RWPE2 (cell line): ENCODE measurements around the gene IFNA2.

ENCODE experiments used
- ATAC-seq: fragments of 200-7000 bp; cut with Tn5 transposase; 3 replicates; pipeline ENCODE4 v1.9.1; 2021; ENCODE audit warnings: low read depth
- DNase-seq: peaks from one replicate; pipeline ENCODE4 v3.0.0-alpha.2; 2020; ENCODE audit warnings: low spot score
- H3K27ac ChIP-seq: fragments of 450-650 bp; 2 replicates; pipeline ENCODE4 v1.5.1; 2017; ENCODE audit warnings: mild to moderate bottlenecking; ENCODE audit not compliant: poor library complexity, severe bottlenecking
- H3K27me3 ChIP-seq: fragments of 250-450 bp; sonication (Bioruptor Pico); 2 replicates; pipeline ENCODE4 v1.5.1; 2021; ENCODE audit warnings: mild to moderate bottlenecking, moderate library complexity; ENCODE audit not compliant: insufficient read depth, poor library complexity, severe bottlenecking
- H3K36me3 ChIP-seq: fragments of 250-450 bp; sonication (Bioruptor Pico); 2 replicates; pipeline ENCODE4 v1.5.1; 2020; ENCODE audit warnings: low read depth, mild to moderate bottlenecking, moderate library complexity
- H3K4me1 ChIP-seq: fragments of 250-450 bp; sonication (Bioruptor Pico); 2 replicates; pipeline ENCODE4 v1.5.1; 2021; ENCODE audit warnings: mild to moderate bottlenecking, moderate library complexity; ENCODE audit not compliant: insufficient read depth, poor library complexity, severe bottlenecking
- H3K4me3 ChIP-seq: fragments of 250-450 bp; sonication (Bioruptor Pico); 2 replicates; pipeline ENCODE4 v1.5.1; 2021; ENCODE audit warnings: mild to moderate bottlenecking, moderate library complexity; ENCODE audit not compliant: severe bottlenecking
- H3K9me3 ChIP-seq: fragments of 250-450 bp; sonication (Bioruptor Pico); 2 replicates; pipeline ENCODE4 v1.5.1; 2021; ENCODE audit warnings: mild to moderate bottlenecking, moderate library complexity; ENCODE audit not compliant: severe bottlenecking
- CTCF ChIP-seq: fragments of 450-650 bp; IDR thresholded peaks from one replicate; pipeline ENCODE4 v1.5.1; 2017; ENCODE audit warnings: mild to moderate bottlenecking, moderate library complexity; ENCODE audit not compliant: poor library complexity, severe bottlenecking

IFNA2 gene

DNA sequence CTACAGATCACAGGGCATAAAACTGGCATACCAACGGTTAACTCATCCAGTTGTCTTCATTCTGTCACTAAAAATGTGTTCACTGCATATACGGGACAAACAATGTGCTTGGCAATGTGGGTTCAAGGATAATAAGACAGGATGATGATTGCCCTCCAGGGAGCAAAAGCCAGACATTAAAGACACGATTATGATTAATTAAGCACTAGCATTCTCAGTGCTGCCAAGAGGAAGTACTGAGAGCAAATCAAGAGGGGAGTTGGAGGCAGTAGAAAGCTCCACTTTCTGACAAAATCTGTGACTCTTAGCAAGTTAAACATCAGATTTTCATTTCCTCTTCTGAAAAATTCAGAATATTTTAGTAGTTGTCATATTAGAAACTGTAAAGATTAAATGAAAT is 14.8 kb upstream of the IFNA2 start:
- Histone ChIP-seq H3K36me3 (no peaks in the 10 kb centered on the region), H3K27me3 (peaks cover 64% of the 10 kb centered on the region)

DNA sequence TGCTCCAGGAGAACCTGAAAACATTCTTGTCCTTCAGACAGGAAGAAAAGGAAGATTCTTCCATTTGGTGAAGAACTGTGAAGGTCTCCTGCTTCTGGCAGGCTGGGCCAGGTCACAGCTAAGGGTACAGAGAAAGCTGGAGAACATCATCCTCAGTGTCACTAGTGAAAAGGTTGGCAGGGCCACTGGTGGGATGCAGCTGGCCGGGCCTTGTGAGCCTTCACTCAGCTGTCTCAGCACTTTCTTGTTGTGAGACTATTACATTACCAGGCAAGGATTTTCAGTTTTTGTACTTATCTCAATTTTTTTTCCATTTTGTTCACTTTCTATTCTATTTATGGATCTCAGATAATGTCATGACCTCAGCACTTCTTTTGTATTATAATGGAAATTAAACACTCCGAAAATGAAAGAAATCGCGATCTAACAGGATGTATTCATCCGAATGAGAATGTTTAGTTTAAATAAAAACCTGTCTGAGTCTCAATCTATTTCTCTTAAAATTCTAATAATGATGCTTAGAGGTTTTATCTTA is 13.8 kb upstream of the IFNA2 start:
- Histone ChIP-seq H3K4me3 (no peak overlapping the region), H3K36me3 (no peaks in the 10 kb centered on the region), H3K27me3 (peaks cover 62% of the 10 kb centered on the region), H3K27ac (no peak overlapping the region), H3K9me3 (no peaks in the 10 kb centered on the region), H3K4me1 (no peaks in the 10 kb centered on the region)
- DNase-seq (no peak), ATAC-seq (no peak)
- TF ChIP-seq CTCF: no peak

More for the DNA sequence above, 14.8 kb upstream of the IFNA2 start:
- Histone ChIP-seq H3K27ac (no peak overlapping the region), H3K4me3 (no peak overlapping the region), H3K9me3 (no peaks in the 10 kb centered on the region), H3K4me1 (no peaks in the 10 kb centered on the region)
- ATAC-seq (no peak), DNase-seq (no peak)
- TF ChIP-seq CTCF: no peak

DNA sequence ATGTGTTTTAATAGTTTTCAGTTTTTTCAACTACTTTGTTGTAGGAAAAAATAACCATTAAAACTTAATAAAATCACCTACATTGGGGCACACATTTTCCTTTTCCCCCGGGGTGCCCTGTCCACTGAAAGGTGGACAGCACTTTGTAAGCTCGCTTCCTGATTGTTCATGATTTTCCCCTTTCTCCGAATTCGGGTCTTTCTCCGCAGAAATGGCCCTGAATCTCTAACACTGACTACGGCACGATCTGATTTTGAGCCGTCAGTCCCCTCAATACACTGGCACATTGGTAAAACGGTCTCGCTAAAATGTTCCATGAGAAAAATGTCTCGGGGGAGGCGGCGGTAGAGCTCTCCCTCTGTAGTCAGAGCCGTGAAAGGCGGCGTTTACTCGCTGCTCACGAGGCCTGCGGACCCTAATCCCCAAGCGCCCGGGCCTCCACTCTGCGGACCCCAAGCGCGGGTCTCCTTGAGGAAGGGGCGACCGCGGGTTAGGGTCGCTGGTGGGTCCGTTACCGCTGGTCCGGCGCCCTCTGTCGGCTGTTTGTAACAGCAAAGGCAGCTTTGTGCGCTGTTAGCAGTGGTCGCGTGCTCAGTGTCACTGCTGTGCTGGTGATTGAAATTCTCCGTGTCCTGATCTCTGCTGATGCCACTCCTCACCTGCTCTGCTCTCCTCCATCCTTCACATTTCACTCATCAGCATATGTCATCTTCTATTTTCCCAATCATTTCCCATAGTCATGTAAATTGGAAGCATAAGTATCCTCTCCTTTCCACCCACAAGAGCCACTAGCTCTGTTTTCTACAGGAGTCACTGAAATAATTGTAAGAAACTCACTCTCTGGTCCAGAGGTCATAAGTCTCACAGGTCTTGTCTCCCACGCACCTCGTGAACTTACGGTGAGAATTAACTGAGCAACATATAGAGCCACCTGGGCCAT is 10.8 kb upstream of the IFNA2 start:
- peaks cover 64% of the 10 kb centered on the region for H3K27me3 ChIP-seq
- peak overlapping the region; percentile 16 for H3K4me3 ChIP-seq
- no peak for DNase-seq
- no peaks in the 10 kb centered on the region for H3K9me3 ChIP-seq
- peak; percentile 59 for ATAC-seq
- no peaks in the 10 kb centered on the region for H3K36me3 ChIP-seq
- TF ChIP-seq CTCF: peak; percentile 74
- no peak overlapping the region for H3K27ac ChIP-seq
- H3K4me1 ChIP-seq: no peaks in the 10 kb centered on the region

GRCh38 chr9:21392270-21392669 is 7.1 kb upstream of the IFNA2 start:
- ATAC-seq (peak; percentile 78), DNase-seq (no peak)
- no peaks in the 10 kb centered on the region for H3K9me3 ChIP-seq
- H3K27me3 ChIP-seq: peaks cover 76% of the 10 kb centered on the region
- no peaks in the 10 kb centered on the region for H3K4me1 ChIP-seq
- no peak for TF ChIP-seq CTCF
- H3K27ac ChIP-seq: no peak overlapping the region
- no peak overlapping the region for H3K4me3 ChIP-seq
- H3K36me3 ChIP-seq: no peaks in the 10 kb centered on the region

GRCh38 chr9:21383627-21384026 is 1.6 kb downstream of the IFNA2 start:
- H3K4me3 ChIP-seq: no peak overlapping the region
- no peaks in the 10 kb centered on the region for H3K4me1 ChIP-seq
- H3K36me3 ChIP-seq: no peaks in the 10 kb centered on the region
- ATAC-seq (no peak), DNase-seq (no peak)
- H3K27me3 ChIP-seq: peaks cover 60% of the 10 kb centered on the region
- no peaks in the 10 kb centered on the region for H3K9me3 ChIP-seq
- no peak overlapping the region for H3K27ac ChIP-seq
- no peak for TF ChIP-seq CTCF
